Stimulated activated CD4-positive, alpha-beta T cell treated with anti-CD3 and anti-CD28 coated beads, Interleukin-4, amount 100 ng/mL, for 4 hours (primary cell): ENCODE measurements around the gene FGF3.
A peak's percentile ranks its signal among the peaks of the same experiment; 100 is the strongest.

ENCODE experiments used
- DNase-seq, 2 experiments: peaks; one replicate each; pipeline ENCODE4 v3.0.0-alpha.2; 2020

The FGF3 gene

GRCh38 chr11:69843529-69843921 is 24.3 kb upstream of the FGF3 start:
- no peak for DNase-seq

- no peak for DNase-seq
These were observed 23.7 kb upstream of the FGF3 start for GRCh38 chr11:69842746-69843528.

DNA sequence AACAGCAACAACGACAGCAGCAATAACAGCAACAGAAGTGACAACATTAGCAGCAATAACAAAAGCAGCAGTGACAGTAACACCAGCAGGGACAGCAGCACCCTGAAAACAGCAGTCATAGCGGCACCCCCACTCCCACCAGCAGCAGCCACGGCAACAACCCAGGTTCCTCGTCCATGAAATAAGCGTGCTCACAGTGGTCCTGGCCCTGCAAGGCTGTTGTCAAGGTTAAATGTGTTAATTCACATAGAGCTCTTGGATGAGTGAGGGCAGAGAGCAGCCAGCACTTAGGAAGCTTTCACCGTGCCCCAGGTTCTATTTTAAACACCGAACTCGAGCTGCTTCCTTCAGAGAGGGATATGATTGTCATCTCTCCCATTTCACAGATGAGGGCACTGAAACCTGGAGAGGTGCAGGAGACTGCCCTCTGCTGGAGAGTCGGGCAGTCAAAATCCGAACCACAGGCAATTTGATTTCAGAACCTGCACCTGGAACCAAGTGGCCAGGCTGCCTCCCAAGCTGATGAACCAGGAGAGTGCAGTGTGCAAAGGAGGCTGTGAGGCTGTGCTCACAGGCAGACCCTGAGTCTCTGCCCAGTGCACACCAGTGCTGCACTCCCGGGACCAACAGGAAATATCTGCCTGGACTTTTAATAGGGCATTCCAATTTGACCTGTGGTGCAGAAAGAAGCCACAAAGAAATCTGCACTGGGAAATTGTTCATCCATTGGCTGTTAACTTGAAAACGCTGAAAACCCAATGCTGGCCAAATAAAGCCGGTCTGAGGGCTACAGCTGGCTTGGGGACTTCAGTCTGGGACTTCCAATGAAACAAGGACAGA is 22.9 kb upstream of the FGF3 start:
- peak in 1 of 2 experiments; percentile 16 for DNase-seq

- DNase-seq = no peak
These were observed 22.1 kb upstream of the FGF3 start for GRCh38 chr11:69841170-69841858.

GRCh38 chr11:69840371-69841169 is 21.4 kb upstream of the FGF3 start:
- no peak for DNase-seq

- DNase-seq = no peak
These were observed 20.3 kb upstream of the FGF3 start for GRCh38 chr11:69839516-69839915.

DNA sequence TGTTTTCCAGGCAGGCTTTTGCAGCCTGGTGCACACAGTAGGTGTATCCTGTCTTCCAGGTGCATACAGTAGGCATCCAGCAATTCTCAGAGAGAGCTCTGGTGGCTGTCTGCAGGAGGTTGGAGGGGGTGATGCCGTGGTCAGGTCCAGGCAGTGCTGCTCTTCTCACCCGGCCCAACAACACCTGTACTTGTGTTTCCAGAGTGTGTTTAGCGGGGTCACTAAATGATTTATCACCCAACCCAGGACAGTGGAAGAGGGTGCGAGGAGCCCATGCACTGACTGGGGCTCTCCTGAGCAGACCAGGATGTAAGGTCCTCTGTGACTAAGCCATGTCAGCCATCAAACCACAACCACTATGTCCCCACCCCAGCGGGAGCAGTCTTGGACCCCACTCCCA is 18.6 kb upstream of the FGF3 start:
- no peak for DNase-seq

DNA sequence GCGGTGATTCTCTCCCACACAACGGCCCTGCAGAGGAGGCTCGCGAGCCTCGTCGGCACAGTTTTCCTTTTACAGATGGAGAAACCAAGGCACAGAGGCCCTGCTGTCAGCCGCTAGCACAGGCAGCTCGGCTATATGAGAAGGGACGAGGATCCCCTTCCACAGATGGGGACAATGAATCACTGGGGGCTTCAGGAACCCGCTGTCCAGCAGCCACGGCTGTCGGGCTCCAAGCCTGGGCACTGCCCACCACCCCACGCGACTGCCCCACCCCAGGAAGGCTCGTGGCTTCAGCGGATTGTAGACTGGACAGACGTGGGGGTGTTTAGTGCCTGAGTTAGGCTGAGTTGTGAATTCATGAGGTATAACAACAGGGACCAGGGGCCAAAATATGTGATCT is 17.2 kb upstream of the FGF3 start:
- DNase-seq = no peak

DNA sequence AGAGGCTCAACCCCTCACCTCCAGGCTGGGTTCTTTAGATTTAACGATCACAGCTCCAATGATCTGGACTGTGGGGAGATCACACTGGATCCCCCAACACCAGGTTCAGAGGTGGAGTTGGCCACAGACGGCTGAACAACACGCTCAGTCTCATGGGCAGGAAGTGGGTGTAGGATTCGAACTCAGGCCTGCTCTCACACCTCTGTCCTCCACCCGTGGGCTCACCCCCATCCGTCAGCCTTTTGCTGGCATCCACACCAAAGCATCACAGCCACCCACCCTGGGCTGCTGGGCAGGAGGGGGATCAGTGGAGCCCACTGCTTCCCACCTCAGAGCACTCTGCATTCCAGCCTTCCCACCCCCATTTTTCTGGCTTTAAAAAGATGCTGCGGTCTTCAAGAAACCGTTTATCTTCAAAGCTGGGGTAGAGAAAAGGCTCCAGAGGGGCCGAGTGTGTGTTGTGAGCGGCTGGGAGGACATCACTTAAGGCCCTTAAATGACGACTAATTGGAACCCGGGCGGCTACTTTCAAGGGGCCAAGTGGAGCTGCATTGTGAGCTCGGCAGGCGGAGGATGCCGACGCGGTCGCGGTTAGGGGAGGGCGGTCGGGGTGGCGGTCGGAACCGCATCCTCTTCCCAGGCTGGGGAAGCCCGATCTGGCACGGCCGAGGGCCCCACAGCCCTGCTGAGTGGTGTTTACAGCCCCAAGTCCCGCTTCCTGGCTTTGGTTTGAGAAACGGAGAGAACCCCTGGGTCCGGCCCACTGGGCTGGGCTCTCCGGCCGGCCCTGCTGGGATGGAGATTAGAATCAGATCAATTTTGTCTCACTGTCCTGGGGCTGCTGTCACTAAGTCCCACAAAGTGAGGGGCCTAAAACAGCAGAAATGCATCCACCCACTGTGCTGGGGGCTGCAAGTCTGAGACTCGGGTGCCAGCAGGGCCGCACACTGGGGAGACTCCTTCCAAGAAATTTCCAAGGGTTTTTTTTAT is 15.9 kb upstream of the FGF3 start:
- DNase-seq = no peak

DNA sequence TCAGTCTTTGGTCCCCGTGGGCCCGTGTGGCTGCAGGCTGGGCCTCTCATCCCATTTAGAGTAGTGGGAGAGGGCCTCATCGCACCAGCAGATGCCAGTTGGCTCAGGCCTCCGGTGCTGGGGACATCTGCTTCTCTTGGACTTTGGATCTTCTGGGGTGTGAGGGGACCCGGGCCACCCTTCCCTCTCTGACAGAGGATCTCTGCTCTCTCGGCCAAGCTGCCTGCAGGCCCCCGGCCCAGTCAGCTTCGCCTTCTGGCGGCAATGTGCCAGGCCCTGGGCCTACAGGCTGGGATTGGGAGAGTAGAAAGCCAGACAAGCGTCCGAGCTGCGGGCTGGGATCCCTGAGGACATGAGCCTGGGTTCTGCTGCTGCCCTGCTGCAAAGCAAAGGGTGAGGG is 15.0 kb upstream of the FGF3 start:
- DNase-seq = no peak

DNA sequence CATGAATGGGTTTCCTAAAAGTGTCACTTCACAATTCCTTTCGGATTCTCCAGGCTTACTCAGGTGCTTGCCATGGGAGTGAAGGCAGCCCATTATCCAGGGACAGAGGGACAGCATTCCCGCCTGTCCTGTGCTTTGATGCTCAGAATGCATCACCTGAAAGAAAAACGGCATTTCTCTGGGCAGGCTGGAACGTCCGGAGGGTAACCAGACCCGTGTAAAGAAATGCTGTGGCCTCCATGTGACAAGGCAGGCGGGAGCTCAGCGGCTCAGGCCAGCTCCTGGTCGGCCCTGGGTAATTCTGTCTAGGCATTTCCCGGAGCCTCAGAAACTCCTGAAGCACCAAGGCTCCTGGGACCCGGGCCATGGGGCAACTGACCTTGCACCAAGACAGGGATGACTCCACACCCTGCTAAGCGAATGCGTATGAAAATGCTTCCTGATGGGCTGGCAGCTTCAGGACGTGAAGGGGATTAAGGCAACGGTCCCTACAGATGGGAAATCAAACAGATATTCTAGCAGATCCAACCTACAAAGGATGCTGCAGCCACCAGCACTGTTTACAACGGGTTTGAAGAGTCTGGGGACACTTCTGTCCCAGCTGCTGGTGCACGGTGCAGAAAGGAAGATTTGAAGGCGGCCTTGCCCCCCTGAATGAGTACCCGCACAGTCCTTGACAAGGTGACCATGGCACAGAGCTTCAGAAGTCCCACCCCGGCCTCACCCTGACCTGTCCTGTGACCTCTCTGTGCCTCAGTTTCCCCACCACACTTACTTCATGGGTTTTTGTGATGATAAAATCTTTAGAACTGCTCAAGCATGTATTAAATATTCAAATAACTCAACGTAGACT is 13.6 kb upstream of the FGF3 start:
- no peak for DNase-seq

- DNase-seq = no peak
These were observed 12.8 kb upstream of the FGF3 start for GRCh38 chr11:69831985-69832384.

GRCh38 chr11:69830086-69830485 is 10.9 kb upstream of the FGF3 start:
- DNase-seq = no peak

- no peak for DNase-seq
These were observed 9.7 kb upstream of the FGF3 start for GRCh38 chr11:69828971-69829344.

DNA sequence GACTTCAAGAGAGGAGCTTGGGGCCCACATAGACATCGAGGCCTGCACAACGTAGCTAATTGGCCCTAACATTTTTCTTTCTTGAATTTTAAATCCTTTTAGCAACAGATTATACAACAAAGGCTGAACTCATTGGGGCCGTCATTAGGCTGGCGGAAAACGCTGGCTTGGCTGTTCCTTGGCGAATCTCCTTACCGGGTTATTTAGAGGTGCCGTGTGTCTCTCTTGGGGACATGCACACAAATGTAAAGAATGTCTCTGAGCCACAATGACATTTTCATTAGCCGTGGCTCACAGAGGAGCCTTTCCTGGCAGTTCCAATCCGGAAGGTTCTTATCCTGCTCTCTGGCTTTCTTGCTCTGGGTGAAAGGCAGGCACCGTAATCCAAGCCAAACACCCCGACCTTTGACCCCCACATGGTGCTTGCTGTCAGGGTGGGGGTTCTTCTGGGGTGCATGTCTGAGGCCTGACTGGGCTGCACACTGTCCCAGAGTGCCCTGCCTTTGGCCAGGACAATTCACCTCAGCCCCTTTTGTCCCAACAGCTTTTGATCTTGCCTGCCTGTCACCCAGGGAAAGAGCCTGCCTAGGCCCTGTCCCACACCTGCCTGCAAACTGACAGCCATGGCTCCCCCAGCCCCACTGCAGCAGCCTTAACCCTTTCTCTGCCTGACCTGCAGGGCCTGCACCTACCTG is 9.2 kb upstream of the FGF3 start:
- no peak for DNase-seq

GRCh38 chr11:69826773-69827172 is 7.6 kb upstream of the FGF3 start:
- DNase-seq = no peak

GRCh38 chr11:69825941-69826340 is 6.7 kb upstream of the FGF3 start:
- no peak for DNase-seq

DNA sequence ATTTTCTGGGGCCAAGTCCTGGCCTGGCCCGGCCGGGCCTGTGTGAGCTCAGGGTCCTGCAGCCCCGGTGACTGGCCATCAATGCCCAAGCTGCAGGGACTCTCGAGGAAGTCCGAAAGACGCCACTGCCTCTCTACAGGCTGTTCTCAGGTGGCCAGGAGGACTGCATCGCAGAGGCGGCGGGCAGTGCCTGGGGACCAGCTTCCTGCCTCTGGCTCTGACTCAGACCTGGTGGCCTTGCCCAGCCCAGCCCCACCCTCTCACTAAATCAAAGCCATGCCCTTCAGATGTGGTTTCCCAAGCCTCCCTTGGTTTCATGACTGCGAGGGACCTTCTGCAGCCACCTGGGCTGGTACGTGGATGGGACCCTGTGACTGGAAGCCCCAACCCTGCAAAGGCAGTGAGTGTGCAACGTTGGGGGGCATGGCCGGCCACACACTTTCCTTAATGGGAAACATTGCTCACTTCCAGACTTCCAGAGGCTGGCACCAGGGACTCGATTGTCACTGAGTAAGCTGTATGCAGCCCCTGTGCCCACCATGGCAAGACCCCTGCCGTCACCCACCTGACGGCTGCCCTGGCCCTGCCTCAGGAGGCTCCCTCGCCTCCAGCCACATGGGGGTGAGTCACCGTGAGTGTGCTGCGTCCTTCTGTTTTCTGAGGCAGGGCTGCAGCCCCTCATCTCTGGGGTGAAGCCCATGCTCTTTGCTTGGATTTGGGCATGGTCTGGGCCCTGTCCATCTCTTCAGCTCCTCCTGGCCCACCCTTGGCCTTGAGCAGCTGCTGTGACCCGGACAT is 6.0 kb upstream of the FGF3 start:
- DNase-seq = no peak

GRCh38 chr11:69823641-69824265 is 4.5 kb upstream of the FGF3 start:
- DNase-seq = no peak
